ENCODE data around the gene MMP28.
"Not testable (repeated sequence)": the region's sequence is repeated elsewhere in the genome, so short reads cannot be mapped to it uniquely, and the experiment has no call there.

The MMP28 gene

DNA sequence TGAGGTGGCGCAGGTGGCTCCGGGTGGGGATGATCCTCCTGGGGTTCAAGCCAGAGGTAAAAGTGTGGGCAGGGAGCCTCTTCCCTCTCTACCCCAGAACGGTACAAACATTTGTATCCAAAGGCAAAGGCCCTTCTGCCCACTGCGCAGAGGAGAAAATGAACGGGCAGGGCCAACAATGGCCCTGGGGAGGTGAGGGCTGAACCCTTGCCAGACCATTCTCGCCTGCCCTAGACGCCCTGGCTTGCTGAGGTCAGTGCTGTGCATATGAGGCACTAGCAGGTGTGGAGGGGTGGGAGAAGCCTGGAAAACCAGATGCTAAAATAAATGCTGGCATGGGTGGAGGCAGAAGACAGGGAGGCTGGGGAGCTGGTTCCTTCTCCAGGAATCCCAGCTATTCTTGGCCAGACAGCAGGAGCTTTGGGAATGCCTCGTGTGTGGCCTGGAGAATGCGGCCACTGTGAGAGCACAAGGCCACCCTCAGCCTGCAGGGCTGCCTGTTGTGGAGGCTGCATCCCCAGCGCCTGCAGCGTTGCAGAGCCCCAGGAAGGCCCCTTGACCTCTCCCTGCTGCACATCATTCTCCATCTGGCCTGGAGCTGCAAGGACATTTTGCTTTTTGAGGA is 30.2 kb downstream of the MMP28 start:
- DNase-seq: no peak

DNA sequence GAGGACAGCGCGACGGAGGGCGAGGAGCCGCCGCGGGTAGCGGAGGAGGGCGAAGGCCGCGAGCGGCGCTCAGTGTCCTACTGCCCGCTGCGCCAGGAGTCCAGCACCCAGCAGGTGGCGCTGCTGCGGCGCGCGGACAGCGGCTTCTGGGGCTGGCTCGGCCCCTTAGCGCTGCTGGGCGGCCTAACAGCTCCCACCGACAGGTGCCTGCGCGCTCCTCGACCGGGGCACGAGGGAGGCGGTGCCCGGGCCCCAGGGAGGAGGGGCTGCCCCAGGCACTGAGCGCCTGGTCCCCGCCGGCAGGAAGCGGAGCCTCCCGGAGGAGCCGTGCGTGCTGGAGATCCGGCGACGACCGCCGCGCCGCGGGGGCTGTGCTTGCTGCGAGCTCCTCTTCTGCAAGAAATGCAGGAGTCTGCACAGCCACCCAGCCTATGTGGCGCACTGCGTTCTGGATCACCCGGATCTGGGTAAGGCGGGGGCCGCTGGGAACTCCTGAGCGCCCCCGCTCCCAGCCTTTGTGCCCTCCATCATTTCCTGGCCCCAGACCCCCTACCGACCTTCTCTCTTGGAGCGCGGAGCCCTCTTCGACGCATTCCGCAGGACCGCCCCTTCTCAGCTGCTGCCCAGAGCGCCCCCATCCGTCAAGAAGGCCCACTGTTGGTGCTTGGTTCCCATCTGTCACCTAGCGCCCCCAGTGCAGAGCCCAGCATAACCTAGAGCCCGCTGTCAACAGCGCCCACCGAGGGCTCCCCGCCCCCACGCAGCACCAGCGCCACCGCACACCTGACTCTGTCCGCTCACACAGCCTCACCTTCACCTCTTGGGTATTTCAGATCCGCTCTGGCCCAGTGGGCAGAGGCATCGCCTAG is 31.1 kb downstream of the MMP28 start:
- DNase-seq: peak; percentile 93

DNA sequence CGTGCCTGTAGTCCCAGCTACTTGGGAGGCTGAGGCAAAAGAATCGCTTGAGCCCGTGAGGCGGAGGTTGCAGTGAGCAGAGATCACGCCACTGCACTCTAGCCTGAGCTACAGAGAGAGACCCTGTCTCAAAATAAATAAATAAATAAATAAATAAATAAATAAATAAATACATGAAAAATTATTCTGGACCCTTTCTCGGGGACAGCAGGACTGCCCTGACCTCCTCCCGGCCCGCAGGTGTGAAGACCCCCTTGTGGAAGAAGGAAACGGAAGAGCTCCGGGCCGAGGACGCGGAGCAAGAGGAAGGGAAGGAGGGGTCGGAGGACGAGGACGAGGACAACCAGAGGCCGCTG is 31.7 kb downstream of the MMP28 start:
- DNase-seq: no peak

DNA sequence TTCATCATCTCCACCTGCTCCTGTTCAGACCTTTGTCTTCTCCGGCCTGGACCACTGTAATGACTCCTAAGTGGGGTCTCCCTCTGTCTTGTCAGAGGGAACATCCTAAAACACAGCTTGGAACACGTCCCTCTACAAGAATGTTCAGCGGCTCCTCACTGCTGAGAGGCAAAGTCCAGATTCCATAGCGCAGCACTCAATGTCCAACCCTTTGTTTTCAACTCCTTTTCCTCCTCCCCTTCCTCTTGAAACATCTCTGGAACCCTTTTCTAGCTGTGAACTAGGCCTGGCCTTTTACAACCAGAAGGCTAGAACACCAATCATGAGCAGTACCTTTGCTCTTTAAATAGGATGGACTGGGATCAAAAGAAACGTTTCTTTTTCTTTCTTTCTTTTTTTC is 33.8 kb downstream of the MMP28 start:
- no peak for DNase-seq

DNA sequence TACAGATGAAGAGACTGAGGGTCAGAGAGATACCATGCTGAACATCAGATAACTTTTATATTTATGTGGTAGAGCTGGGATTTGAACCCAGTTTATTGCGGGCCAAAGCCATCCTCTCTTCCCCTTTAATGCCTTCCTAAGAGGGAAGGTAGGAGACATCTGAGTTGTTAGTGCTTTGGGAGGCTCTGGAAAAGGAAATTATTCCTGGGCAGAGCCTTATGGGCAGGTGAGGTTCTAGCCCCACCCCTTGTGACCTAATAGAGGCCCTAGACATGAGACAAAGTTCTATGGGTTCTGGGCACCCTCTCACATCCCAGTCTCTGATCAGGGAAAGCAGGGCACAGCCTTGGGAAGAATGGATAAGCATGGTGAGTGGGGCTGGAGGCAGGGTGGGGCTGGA is 34.9 kb downstream of the MMP28 start, which contains the start of gene C17orf50:
Gene C17orf50 (plus strand): TSS at position 301 of the 400 bp plus-strand sequence. CDS start 55 bp downstream, at position 356.
- no peak for DNase-seq

DNA sequence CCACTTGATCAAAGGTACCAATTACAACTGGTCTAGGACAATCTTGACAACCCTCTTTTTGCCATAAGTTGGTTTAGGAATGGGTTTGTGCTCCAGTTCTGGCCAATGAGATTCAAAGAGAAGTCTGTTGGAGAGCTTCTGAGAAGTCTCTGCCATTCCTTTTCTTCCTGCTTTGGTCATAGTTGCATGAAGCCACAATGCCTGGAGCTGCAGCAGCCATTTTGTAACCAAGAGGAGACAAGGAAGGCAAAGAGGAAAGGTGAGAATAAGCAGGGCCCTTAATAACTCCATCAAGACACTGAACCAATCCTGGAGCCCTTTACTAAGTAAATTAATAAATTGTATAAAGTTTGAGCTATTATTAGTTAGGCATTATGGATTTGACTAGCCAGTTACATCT is 38.2 kb downstream of the MMP28 start:
- no peak for DNase-seq

DNA sequence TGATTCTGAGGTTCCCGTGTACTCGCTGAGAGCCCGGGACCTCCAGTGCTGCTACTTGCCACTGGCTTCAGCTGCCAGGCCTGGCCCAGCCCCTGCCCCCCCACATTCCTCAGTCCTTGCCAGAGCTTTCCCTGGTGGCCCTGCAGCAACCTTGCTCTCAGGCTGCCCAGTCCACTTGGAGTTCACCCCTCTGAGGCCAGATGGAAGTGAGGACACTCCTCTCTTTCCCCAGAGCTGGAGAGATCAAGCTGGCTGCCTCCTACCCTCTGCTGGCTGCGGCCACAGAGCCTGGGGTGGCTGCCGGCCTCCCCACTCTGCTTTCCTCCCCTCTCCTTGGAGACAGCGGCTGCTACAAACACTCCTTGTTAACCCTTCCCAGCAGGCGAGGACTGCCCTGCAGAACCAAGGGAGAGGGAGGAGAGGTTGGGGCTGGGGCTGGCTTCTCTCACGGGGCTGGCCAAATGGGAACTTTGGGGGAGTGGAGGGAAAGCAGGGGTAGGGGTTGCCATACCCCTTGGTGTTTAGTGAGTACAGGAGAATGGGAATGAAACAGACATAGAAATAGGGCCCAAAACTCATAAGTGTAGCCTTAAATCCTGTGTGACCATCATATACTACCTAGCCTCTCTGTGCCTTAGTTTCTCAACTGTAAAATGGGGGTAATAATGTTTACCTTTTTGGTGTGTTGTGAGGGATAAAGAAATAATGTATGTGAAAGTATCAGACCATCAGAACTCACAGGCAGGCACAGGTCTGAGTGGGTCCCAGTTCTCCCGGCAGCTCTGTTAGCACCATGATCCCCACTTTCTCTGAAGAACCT is 42.3 kb downstream of the MMP28 start, which contains the start of gene GAS2L2:
Gene GAS2L2 (minus strand): TSS at position 295 of the 820 bp plus-strand sequence. CDS start 389 bp downstream, outside the sequence.
- DNase-seq: no peak

DNA sequence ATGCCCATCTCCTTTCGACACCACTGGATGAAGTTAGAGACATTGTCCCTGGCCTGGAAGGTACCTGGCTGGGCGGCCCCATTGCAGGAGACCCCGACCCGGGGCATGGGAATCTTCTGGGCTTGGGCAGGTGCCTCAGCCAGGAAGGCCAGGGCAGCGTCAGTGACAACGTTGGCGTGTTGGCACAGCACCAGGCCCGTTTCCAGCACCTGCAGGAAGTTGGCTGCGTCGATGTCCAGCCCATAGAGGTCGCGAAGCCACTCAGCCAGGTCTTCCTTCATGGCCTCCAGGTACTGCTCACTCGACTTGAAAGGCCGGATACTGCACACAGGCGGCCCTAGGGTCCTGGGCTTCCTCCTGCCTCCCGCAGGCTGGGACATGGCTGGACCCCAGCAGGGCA is 43.0 kb downstream of the MMP28 start:
- no peak for DNase-seq

DNA sequence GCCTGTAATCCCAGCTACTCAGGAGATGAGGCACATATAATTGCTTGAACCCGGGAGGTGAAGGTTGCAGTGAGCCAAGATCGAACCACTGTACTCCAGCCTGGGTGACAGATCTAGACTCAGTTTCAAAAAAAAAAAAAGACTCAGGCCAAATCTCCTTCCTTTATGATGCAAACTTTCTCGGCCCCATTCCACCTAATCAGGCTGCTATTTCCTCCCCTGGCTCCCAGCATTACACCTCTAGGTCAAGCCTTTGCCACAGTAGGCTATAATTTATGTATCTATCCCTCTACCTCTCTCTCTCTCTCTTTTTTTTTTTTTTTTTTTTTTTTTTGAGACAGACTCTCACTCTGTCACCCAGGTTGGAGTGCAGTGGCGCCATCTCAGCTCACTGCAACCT is 43.9 kb downstream of the MMP28 start:
- not testable (repeated sequence) for DNase-seq

DNA sequence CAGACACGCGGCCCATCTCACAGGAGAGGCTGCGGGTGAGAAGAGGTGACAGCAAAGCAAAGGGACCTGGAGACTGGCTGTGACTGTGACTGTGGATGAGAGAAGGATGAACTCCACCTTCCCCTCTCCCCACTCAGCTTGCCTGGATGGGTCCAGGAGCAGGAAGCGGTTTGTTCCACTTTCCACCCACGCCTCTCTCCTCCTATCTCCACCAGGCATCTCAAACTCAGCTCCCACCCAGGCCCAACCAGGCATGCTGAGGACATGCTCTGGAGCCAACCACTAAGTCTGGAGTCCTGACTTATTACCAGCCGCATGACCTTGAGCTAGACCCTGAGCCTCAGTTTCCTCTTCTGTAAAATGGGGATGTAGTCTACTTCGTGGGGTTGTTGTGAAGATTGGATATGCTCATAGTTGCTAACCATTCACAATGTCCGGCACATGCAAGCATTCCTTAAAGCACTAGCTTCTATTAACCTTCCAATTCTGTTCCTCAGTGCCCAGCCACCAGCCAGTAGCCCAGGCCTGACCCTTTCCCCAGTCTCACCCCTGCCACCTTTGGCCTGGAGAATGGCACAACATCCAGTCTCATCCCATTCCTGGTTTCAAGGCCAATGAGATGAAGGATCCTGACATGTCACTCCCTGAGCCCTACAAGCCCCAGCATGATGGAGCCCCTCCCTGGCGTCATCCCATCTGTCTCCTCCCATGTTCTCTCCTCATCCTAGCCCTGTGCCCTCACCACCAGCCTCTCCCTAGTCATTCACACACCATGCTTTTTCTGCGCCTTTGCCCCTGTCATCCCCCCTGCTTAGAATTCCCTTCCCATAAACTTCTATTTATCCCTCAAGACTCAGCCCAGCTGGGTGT is 44.7 kb downstream of the MMP28 start:
- DNase-seq: no peak

DNA sequence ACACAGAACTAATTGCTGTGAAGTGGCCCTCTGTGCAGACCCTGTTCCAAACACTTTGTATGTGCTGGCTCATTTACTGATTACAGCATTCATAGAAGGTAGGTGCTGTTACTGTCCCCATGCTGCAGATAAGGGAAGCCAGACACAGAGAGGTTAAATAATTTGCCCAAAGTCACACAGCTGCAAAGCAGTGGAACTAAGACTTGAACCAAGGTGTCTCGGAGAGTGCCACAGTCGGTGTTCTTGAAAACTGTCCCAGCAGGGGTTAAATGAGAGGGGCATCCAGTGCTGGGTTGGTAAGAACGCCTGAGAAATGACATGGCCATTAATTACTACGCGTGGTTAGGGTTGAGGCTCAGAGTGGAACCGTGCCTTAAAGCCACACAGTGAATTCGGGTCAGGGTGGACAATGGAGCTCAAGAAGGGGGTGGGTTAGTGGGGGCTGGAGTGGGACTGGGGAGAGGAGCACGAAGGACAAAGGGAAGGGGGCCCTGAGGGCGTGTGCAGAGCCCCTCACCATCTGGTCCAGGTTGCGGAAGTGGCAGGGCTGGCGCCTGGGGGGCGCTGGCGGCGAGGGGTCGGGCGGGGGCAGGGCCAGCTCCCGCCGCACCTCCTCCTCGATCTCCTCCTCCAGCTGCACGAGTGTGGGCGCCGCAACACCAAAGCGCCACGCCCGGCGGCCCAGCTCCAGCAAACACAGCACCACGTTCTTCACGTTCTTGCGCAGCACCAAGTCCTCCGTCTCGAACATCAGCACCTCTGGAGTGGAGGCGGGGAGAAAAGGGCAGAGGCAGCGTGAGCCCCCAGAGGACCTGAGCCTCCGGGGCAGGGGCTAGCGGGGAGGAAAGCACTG is 45.7 kb downstream of the MMP28 start:
- DNase-seq: no peak

DNA sequence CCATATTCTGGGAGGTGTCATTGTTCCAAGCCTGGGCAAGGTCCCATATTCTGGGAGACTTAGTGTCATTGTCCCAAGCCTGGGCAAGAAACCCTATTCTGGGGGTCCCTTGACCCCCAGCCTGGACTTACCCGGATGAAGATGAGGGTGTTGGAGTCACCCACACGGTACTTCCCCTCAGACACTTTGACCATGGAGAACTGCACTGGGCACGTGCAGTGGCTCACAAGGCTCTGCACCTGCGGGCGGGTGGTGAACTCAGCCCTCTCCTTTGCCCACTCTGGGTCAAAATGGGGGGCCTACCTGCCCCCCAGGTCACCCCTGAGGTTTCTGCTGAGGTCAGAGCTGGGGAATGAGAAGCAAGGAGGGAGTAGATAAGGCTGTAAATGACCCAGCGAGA is 46.5 kb downstream of the MMP28 start:
- no peak for DNase-seq

DNA sequence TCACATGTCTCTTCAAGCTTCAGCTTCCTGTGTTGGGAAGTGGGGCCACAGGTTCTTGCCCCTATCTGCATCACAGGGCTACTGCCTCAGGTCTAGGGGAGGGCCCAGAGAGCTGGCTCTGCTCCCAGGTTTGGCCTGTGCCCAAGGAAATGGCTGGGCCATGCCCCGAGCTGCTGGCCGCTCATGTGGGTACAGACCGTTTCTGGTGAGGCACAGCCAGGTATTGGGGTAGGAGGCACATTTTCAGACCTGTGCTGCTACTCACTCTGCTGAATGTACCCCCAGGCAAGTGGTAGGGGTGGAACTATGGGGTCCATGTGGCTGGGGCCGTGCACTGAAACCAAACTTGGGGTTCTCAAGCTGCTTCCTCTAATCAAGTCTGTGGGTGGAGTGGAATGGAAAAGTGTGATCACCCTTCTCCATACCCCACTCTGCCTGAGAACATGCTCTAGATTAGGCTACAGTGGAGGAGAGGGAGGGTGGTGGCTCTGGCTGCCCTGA is 47.0 kb downstream of the MMP28 start:
- DNase-seq: no peak

DNA sequence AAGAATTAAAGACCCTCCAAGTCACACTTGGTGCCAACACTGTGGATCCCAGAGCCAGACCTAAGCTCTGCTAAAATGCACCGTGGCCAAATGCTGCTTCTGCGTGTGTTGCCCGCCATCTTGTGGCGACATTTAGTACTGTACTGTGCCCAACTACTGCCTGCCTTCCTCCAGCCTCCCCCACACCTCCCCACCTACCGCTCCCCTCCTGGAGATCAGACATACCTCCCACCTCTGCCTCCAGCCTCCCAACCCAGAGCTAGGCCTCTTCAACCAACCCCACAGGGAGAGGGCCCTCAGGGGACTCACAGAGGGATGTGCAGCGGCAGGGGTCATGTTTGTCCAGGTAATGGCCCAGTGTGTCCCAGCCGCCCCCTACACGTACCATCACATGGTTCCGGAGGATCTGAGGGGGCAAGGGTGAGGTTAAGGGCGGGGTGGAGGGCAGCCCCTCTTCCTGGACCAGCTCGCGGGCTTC is 47.9 kb downstream of the MMP28 start:
- peak; percentile 76 for DNase-seq

DNA sequence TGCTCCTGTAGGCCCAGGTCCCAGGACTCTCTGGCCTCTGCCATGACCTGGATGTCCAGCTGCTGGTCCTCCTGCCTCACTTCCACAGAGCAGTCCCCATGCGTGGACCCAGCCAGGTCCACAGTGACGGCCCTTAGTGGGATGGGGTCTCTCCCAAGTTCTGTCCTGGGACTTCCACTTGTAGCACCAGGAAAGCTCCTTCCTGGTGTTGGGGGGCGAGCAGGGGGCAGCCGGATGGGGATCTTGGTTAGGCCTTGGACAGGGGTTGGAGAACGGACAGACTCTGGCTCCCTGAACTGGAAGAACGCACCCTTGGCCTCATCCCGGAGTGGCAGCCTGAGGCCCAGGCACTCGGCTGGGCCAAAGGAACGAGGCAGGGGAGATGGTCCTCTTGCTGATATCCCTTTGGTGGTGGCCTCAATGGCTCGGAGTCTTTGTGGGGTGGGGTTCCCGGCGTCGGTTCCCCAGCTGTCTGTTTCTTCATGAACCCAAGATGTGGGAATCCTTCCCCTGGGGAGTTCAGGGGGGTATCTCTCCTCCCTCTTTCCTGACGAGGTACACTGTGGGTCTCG is 49.6 kb downstream of the MMP28 start:
- no peak for DNase-seq

DNA sequence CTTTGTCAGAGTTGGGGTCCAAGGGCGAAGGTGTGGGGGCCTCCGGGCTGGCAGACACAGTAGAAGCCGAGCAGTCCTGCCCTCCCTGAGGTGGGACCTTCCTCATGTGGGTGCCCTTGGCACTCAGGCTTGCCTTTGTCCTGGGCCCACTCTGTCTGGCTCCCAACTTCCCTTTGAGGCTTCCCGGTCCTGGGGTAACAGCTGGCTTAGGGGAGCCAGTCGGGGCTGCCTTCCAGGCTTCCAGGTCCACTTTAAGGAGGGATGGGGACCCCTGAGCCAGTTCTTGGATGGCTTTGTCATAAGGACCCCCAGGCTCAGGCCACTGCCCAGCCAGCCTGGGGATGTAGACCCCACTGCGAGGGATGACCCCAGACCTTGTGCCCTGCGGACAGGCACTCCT is 50.2 kb downstream of the MMP28 start:
- DNase-seq: no peak

DNA sequence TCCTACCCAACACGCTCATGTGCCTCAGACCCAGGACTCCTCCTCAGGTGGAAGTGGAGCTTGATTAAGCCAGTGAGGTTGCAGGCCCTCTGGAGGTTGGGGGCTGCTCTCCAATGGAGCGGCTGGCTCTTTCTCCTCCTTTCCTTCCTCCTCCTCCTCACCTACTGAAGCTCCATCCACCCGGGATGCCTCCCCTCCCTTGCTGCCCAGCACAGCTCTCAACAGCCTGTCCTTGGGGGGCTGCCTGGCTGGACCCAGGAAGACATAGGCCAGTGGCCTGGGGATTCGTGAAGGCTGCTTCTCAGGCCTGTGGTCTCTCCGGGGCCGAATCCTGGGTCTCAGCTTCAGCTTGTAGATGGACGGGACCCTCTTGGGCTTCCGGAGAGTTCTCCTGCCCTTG is 50.6 kb downstream of the MMP28 start:
- DNase-seq: no peak

DNA sequence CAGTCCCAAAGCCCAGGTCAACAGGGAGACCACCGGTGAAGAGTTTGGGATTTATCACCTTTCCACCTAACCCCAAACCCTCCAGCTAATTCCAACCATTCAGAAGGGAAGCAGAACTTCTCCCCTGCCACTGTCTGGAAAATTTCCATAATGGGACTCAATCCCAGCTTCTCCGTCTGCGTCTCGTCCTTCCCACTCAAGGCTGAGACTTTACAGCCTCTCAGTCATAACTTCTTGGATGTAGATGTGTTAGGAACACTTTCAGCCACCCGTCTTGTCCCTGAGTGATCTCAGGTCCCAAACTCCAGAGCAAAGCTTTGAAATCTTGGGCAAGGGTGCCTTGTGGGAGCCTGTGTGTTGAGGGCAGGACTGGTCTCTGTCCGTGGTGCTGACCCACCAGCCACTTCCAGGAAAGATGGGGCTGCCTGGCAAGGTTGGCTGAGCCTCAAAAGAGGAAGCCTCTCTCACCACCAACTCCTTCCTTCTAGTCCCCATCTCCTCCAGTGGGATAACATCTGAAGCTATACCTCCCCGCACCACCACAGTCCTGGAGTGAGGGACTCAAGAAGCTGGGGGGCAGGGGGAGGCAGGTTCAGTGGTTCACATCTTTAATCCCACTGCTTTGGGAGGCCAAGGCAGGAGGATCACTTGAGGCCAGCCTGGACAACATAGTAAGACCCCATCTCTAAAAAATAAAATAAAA is 51.7 kb downstream of the MMP28 start:
- DNase-seq: no peak

DNA sequence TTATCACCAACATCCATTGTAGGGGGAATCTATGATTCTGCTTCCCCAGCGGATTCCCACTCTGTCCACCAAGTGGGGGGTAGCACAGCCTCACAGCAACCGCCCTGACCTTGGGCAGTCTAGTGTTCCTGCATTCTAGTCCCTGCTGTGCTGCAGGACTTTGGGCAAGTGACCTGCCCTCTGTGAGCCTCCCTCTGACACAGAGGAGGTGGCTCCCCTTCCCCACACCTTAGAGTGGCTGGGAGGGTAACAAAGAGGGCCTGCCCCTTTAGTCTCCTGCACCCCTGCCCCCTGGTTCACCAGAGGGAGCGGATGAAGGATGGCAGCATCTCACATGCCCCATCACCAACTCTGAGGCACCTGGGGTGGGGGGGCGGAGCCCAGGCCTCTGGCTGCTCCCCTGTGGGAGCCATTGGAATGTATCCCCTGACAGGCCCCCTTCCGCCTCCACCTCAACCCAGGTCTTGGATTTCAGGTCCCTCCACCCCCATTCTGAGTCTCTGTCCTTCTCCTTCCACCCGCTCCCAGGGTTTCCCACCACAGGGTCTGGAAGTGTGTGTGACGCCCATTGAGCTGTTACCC is 52.5 kb downstream of the MMP28 start:
- DNase-seq: no peak

DNA sequence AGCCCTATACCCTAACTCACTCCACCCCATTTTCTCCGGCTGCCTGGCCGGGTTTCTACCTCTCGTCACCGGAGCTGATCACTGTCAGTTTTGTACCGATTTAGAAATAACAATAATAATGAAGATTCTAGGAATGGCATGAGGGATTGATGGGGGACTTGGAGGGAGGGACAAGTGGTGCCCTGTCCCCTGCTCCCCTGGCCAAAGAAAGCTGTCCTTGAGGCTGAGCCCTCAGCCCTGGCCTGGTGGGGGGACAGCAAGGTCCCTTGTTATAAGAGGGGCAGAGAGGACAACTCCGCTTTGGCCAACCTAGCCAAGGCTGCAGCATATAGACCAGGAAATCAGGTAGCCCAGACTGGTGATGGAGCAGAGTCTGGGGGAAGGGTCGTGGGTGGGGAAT is 52.9 kb downstream of the MMP28 start:
- no peak for DNase-seq
